Stimulated activated CD8-positive, alpha-beta memory T cell treated with anti-CD3 and anti-CD28 coated beads, Interleukin-4, amount 100 ng/mL, for 48 hours (primary cell): ENCODE data around the gene FLOT1.
"Not testable (repeated sequence)": the region's sequence is repeated elsewhere in the genome, so short reads cannot be mapped to it uniquely, and the experiment has no call there.

Experiments
- DNase-seq: peaks from one replicate; pipeline ENCODE4 v3.0.0-alpha.2; 2020

FLOT1 gene

DNA sequence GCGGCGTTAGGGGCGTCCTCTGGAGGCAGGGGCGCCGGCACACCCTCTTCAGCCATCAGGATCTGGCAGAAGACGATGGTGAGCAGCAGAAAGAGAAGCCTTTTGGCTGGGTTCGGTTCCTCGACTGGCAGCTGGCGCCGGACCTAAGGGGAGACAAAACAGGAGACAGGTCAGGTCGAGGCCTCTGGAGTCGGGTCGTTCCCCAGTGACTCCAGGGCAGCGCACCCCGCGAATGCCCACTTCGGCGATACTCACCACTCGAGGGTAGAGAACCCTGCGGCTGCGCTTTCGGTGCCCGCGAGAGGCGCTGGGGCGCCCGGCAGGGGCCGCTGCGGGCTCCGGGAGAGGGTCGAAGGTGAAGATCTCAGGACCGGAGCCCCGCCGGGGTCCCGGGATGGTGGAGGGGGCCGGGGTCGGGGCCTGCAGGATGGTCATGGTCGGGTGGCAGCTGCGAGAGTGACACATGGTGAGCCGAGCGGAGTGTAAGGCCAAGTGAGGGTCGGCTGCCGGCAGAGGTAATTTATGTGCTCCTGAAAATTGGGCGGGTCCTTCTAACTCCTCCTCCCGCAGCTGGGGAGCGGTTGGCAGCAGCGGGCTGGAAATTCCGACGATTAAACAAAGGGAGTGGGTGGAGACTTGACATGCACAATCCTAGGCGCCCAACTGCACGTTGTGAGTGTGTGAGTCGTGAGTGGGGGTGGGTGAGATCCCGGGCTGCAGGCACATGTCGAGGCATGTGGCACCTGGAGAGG is 1.7 kb upstream of the FLOT1 start, which contains the start of gene IER3:
IER3 (minus strand) TSS at position 494 of the 752 bp plus-strand sequence; CDS start at position 465, 29 bp downstream.
- DNase-seq: peak; percentile 92

GRCh38 chr6:30743099-30744053 is 889 bp upstream of the FLOT1 start:
- peak; percentile 65 for DNase-seq

GRCh38 chr6:30741789-30742315 is 635 bp downstream of the FLOT1 start:
- no peak for DNase-seq

GRCh38 chr6:30741063-30741779 is 1.3 kb downstream of the FLOT1 start:
- DNase-seq: no peak

- DNase-seq: no peak
These were observed 2.0 kb downstream of the FLOT1 start for GRCh38 chr6:30740540-30740870.

DNA sequence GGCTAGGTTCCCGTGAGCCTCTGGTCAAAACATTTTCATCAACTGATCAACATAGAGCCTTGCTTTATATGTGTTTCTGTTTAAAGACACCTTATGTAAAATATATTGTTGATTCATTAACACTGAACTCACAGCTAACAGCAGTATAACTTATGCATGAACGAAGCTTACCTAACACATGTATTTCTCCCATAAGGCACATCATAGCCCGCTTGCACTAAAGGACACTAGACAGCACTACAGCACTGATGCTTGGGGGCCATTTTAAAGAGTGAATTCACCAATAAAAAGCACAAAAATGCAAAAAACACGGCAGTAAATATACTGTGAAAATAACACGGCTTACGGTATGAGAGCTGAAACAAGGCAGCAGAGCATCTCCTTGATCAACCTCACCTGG is 4.0 kb downstream of the FLOT1 start:
- no peak for DNase-seq

GRCh38 chr6:30735668-30736314 is 6.7 kb downstream of the FLOT1 start:
- DNase-seq: no peak

DNA sequence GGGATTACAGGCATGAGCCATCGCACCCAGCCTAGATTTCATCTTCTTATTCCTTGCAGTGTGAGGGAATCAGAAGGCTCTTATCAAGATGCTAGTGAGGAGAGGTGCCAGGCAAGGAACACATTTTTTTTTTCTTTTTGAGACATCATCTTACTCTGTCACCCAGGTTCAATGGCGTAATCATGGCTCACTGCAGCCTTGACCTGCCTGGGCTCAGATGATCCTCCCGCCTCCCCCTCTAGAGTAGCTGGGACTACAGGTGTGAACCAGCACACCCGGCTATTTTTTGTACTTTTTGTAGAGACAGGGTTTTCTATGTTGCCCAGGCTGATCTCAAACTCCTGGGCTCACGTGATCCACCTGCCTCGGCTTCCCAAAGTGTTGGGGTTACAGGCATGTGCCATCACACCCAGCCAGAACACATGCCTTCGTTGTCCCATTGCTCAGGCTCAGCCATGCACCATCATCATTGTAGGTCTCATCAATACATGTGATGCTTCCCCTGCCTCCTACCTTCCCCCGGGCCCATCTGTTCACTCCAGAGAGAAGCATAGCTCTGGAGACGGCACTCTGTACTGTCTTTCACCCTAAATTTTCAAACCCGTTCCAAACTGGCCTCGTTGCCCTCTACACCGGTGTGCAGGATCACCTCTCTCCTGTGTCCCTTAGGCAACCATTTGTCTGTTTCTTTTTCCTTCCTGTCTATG is 10.1 kb downstream of the FLOT1 start:
- no peak for DNase-seq

- DNase-seq: peak; percentile 89
These were observed 11.7 kb downstream of the FLOT1 start for GRCh38 chr6:30730601-30731435.

- no peak for DNase-seq
These were observed 14.4 kb downstream of the FLOT1 start for GRCh38 chr6:30727920-30728553.

GRCh38 chr6:30726506-30727413 is 15.7 kb downstream of the FLOT1 start:
- DNase-seq: no peak

DNA sequence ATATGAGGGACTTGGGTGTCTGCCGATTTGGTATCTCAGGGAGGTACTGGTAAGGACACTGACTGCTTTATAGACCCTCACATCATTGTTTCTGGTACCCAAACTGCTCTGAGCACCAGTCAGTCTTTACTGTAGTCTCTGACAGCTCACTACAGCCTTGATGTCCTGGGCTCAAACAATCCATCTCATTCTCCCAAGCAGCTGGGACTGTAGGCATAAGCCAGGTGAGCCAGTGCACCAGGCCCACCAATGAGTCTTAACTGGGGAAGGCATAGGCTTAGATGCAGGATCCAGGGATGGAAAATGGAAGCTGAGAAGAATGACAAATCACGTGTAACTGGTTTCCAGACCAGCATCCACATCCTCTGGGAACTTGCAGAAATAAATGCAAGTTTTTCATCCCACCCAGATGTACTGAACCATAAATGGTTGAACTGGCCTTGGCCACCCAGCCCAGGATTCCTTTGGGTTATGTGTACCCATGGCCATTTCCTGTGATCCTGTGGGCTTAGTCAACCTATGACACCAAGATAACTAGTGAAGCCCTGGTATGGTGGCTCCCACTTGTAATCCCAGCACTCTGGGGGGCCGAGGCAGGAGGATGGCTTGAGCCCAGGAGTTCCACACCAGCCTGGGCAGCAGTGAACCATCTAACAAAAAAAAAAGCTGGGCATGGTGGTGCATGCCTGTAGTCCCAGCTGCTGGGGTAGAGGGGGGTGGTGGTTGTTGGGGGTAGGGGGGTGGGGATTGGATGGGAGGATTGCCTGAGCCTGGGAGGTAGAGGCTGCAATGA is 16.6 kb downstream of the FLOT1 start:
- DNase-seq: no peak

- DNase-seq: no peak
These were observed 17.4 kb downstream of the FLOT1 start for GRCh38 chr6:30724906-30725667.

- DNase-seq: not testable (repeated sequence)
These were observed 18.4 kb downstream of the FLOT1 start for GRCh38 chr6:30723843-30724741.

DNA sequence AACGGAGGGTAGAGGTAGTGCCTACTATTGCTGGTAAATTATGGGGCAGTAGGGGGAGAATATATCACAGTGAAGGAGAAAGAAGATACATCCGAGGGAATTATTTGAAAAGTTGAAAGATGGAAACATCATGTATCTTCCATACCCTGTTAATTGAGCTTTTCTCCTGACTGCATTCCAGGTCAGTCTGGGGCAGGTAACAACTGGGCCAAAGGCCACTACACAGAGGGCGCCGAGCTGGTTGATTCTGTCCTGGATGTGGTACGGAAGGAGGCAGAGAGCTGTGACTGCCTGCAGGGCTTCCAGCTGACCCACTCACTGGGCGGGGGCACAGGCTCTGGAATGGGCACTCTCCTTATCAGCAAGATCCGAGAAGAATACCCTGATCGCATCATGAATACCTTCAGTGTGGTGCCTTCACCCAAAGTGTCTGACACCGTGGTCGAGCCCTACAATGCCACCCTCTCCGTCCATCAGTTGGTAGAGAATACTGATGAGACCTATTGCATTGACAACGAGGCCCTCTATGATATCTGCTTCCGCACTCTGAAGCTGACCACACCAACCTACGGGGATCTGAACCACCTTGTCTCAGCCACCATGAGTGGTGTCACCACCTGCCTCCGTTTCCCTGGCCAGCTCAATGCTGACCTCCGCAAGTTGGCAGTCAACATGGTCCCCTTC is 19.2 kb downstream of the FLOT1 start:
- DNase-seq: not testable (repeated sequence)
